HL-60/S4 treated with phorbol 12-myristate 13-acetate at 8.2 ng/mL for 4 days and 3 days (cell line): ENCODE data around the gene CAMKMT.
"Not testable (repeated sequence)": the region's sequence is repeated elsewhere in the genome, so short reads cannot be mapped to it uniquely, and the experiment has no call there.

Experiments
- in situ Hi-C: fragments of 300-500 bp; cut with MboI; formaldehyde crosslinking; loops from 2 replicates; pipeline ENCODE4 v1.15.0; 2022; ENCODE audit warnings: low sequenced_read_pairs

CAMKMT gene

GRCh38 chr2:44358503-44358902, 3.2 kb upstream of the CAMKMT start:
- in situ Hi-C loops, result no loop called here

GRCh38 chr2:44360749-44361329, 908 bp upstream of the CAMKMT start:
- in situ Hi-C loops, result no loop called here

GRCh38 chr2:44362207-44363015, 664 bp downstream of the CAMKMT start:
- in situ Hi-C loops, result no loop called here

- in situ Hi-C loops, result no loop called here
Measured at GRCh38 chr2:44364604-44365003, 2.9 kb downstream of the CAMKMT start.

- in situ Hi-C loops, result no loop called here
Measured at GRCh38 chr2:44367591-44367990, 5.8 kb downstream of the CAMKMT start.

GRCh38 chr2:44369392-44369791, 7.6 kb downstream of the CAMKMT start:
- in situ Hi-C loops, result no loop called here

- in situ Hi-C loops, result no loop called here
Measured at GRCh38 chr2:44371445-44371844, 9.7 kb downstream of the CAMKMT start.

GRCh38 chr2:44372246-44372645, 10.5 kb downstream of the CAMKMT start:
- in situ Hi-C loops, result no loop called here

GRCh38 chr2:44377486-44377885, 15.7 kb downstream of the CAMKMT start:
- in situ Hi-C loops, result no loop called here

- in situ Hi-C loops, result not testable (repeated sequence)
Measured at GRCh38 chr2:44385226-44385625, 23.5 kb downstream of the CAMKMT start.

- in situ Hi-C loops, result no loop called here
Measured at GRCh38 chr2:44388877-44389276, 27.1 kb downstream of the CAMKMT start.

- in situ Hi-C loops, result no loop called here
Measured at GRCh38 chr2:44389895-44390294, 28.1 kb downstream of the CAMKMT start.

GRCh38 chr2:44392338-44392943, 30.7 kb downstream of the CAMKMT start:
- in situ Hi-C loops, result no loop called here

GRCh38 chr2:44397447-44398175, 35.9 kb downstream of the CAMKMT start:
- in situ Hi-C loops, result no loop called here

- in situ Hi-C loops, result no loop called here
Measured at GRCh38 chr2:44398243-44398897, 36.6 kb downstream of the CAMKMT start.

GRCh38 chr2:44420725-44421124, 59.0 kb downstream of the CAMKMT start:
- in situ Hi-C loops, result no loop called here

GRCh38 chr2:44424211-44424610, 62.5 kb downstream of the CAMKMT start:
- in situ Hi-C loops, result no loop called here

GRCh38 chr2:44429034-44429433, 67.3 kb downstream of the CAMKMT start:
- in situ Hi-C loops, result no loop called here

- in situ Hi-C loops, result no loop called here
Measured at GRCh38 chr2:44430342-44430741, 68.6 kb downstream of the CAMKMT start.

- in situ Hi-C loops, result no loop called here
Measured at GRCh38 chr2:44433895-44434294, 72.1 kb downstream of the CAMKMT start.

- in situ Hi-C loops, result no loop called here
Measured at GRCh38 chr2:44441200-44441599, 79.5 kb downstream of the CAMKMT start.
